SIG-M5 treated with dmso at 0.1 percent for 504 hours (cell line): Measurements from ENCODE around the gene LARP1.
"Not testable (repeated sequence)": the region's sequence is repeated elsewhere in the genome, so short reads cannot be mapped to it uniquely, and the experiment has no call there.

Experiments used
- DNase-seq: peaks from one replicate; lab custom pipeline; 2025; ENCODE audit not compliant: unreplicated experiment; lab: John Stamatoyannopoulos, UW

LARP1 gene

GRCh38 chr5:154734370-154735248 lies 20.6 kb upstream of the LARP1 start:
- DNase-seq = peak; percentile 15

GRCh38 chr5:154735362-154735761 lies 19.8 kb upstream of the LARP1 start:
- not testable (repeated sequence) for DNase-seq

GRCh38 chr5:154736372-154736771 lies 18.8 kb upstream of the LARP1 start:
- DNase-seq = not testable (repeated sequence)

DNA sequence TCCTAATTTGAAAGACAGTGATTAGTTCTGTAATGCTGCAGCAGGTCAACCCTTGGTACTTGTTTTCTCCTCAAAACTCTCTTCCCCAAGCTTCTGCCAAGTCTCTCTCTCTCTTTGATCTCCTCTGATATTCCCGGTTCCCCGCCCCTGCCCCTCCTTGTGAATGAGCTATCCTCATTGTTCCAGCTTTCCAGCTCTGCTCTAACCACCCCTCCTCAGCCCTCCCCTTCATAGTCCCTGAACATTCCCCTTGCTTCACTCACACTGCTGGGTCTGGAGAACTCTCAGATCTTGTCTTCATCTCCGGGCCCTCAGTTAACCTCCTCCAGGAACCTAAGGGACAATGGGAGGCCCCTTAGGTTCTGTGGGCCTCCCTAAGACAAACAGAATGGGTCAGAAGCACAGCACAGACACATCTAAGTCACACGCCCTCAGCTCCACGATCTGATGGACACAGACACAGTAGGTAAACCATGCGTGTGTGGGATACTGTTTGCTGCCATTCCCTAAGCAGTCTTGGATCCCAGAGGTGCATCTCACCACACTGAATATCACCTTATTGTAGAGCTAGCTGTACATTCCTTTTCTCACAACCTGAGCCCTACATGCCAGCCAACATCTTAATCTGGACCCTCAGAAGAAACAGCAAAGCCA lies 17.4 kb upstream of the LARP1 start:
- DNase-seq = no peak

- no peak for DNase-seq
Observed at GRCh38 chr5:154740483-154740882, 14.7 kb upstream of the LARP1 start.

- no peak for DNase-seq
Observed at GRCh38 chr5:154740957-154741356, 14.2 kb upstream of the LARP1 start.

- no peak for DNase-seq
Observed at GRCh38 chr5:154741415-154741814, 13.8 kb upstream of the LARP1 start.

DNA sequence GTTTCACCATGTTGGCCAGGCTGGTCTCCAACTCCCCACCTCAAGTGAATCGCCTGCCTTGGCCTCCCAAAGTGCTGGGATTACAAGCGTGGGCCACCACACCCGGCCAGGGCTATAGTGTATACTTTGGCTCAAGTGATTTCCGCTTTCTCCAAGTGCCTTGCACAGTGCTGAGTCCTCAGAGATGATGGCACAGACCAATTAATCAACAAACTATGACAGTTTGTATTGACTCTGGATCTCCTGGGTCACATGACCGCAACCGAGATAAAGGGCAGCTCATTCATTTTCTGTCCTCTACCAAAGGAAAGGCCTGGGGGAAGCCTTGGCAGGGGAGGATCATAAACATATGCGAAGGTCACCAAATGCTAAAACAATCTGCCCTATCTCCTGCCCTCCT lies 11.4 kb upstream of the LARP1 start:
- no peak for DNase-seq

DNA sequence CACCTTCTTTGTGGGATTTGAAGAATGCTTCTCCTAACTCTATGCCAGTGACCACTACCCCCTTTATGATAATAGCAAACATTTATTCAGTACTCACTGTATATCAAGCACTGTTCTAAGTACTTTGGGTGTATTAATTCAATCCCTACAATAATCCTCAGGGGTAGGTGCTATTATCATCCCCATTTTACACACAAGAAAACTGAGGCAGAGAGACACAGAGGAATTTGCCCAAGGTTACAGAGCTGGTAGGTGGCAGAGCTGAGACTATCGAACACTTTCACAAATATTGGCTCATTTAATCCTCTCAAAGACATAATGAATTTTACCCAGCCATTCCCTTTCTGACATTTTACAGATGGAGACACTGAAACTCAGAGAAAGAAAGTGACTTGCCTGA lies 9.8 kb upstream of the LARP1 start:
- no peak for DNase-seq

GRCh38 chr5:154749491-154749890 lies 5.7 kb upstream of the LARP1 start:
- DNase-seq = no peak

- DNase-seq = not testable (repeated sequence)
Observed at GRCh38 chr5:154750641-154751040, 4.5 kb upstream of the LARP1 start.

DNA sequence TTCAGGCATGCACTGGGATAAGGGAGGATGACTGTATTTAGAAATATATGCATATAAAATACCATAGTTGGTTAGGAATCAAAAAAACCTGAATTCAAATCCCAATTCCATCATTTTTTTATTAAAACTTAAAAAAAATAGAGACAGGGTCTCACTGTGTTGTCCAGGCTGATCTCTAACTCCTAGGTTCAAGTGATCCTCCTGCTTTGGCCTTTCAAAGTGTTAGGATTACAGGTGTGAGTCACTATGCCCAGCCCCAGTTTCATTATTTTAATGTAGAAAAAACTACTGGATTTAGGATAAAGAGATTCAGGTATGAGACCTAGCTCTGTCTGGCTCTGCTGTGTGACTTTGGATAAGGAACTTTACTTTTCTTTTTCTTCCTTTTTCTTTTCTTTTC lies 3.3 kb upstream of the LARP1 start:
- DNase-seq = no peak

GRCh38 chr5:154753792-154754191 lies 1.4 kb upstream of the LARP1 start:
- peak; percentile 33 for DNase-seq

- DNase-seq = peak; percentile 99
Observed at GRCh38 chr5:154754460-154755360, 467 bp upstream of the LARP1 start.

DNA sequence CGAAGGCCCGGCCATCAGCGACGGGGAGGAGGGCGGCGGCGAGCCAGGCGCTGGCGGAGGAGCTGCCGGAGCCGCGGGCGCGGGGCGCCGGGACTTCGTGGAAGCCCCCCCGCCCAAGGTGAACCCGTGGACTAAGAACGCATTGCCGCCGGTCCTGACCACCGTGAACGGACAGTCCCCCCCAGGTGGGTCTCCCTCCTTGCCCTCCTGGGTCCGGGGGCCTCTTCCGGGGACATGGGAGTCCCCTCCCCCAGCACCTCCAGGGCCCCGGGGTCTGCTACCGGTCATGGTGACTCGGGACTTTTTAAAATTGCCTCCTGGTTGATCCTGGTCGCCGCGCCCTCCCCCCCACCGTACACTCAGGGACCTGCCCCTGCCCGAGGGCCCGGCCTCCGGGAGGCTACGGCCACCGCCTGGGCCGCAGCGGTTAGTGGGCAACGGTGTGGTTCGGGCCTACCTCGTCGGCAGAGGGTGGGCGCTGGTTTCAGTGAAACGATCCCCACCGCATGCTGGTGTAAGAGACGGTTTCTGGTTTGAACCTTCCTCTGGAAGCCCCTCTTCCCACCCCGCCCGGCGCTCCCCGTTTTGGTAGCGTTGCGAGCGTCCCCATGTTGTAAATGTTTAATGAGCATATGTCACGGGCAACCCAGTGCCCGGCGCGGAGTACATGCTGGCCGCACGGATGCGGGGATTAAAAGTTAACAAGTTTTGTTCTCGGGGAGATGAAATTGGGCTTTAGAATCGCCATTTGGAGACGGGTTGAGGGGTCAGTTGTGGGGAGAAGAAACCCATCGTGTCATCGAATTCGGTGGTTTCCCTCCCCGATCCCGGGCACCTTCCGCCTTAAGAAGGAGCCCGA lies 1.1 kb downstream of the LARP1 start:
- no peak for DNase-seq

DNA sequence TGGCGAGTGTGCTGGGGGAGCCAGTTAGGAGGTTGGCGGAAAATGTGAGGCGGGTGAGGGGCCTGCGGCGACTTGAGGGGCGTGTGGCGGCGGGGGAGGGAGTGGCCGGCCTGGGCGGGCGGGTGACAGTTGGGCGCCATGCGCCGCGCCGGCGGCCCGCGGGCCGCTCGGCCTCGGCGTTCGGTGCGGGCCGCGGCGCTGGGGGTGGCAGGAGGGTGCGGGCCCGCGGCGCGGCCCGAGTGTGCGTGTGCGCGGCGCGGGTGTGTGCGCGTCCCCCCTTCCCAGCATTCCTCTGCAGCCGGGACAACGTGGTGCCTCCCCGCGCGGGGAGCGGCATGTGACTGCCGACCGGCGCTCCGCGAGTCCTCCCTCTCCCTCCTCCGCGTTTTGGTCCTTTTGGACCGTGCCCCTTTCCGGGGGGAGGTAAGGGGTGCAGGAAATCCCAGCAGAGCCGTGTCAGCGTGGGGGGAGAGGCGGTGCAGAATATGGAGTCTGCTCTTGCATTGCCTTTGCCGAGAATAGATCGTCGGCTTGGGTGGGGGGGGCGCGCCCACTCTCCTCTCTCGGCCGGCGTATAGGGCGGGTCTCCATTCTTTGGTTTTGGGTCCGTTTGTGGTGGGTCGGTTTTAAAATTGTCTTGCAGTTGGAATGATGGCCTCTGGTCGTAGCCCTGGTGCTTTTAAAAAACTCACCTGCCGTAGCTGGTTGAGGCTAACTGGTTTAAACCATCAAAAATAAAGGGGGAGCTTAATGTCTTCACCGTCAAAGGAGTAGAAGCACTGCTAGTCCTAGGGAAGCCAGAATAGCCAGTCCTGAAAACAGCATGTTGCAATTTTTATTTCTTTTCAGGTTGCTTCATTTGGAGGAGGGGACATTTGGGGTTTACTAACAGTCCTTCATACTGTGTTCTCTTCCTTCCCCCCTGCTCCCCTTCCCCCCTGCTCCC lies 2.0 kb downstream of the LARP1 start:
- peak; percentile 85 for DNase-seq

DNA sequence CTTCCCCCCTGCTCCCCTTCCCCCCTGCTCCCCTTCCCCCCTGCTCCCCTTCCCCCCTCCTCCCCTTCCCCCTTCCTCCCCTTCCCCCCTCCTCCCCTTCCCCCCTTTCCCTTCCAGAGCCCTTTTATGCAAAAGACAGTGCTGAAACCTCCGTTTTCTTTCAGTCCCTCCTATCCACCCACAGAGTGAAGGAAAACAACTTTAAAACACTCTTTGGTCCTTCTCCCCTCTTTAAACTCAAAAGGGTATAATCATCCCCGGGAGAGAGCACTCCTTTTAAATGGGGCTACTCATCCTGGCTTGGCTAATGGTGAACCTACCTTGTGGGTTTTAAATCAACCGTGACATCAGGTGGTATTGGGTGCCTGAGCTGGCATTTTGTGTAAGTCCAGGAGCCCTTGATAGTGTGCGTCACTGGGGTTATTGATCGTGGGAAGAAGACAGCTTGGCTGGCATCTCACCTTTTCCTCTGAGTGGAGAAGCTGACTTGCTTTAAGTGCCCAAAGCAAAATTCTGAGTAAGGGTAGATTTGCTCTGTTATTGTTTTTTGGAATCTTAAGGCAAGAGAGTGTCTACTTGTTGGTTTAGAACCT lies 2.7 kb downstream of the LARP1 start:
- DNase-seq = no peak

- DNase-seq = no peak
Observed at GRCh38 chr5:154758493-154758892, 3.3 kb downstream of the LARP1 start.

DNA sequence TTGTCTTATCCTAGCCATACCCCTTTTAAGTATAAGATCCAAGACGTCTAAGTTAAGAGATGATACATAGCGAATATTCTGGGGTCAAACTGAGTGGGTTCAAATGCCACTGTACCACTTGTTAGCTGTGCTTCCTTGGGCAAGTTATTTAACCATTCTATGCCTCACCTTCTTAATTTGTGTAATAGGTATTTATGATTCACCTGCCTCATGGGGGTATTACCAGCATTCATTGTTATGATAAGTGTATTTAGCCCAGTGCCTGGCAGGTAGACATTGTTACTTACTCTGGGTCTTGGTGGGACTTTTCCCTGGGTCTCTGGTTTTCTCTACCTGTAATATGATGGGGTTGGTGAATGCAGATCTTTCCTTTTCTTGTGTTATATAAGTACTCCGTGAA lies 3.8 kb downstream of the LARP1 start:
- no peak for DNase-seq
